CD8-positive, alpha-beta memory T cell (primary cell): Measurements from ENCODE around the gene GRID2. TPM values are rescaled to one million over a fixed set of nuclear protein-coding genes. Genes with fewer than 3 reads are reported as not detected.

Experiments used
- CTCF ChIA-PET: fragments of 350-600 bp; sonication (Branson Sonifier 250); formaldehyde crosslinking; loops from one replicate; lab custom pipeline; 2021; ENCODE audit warnings: antibody characterized with exemption; lab: Charles Lee
- POLR2A ChIA-PET: fragments of 350-600 bp; sonication (Branson Sonifier 250); formaldehyde crosslinking; loops from one replicate; lab custom pipeline; 2021; ENCODE audit warnings: antibody characterized with exemption; lab: Charles Lee
- DNase-seq, 5 donors: peaks; one replicate each; pipeline versions ENCODE4 v3.0.0 to v3.0.0-alpha.2; 2020 to 2022; ENCODE audit warnings: mixed read lengths in 1 of 5
- H3K27ac ChIP-seq: one replicate; pipeline ENCODE4 v1.7.0; 2013; ENCODE audit warnings: low read depth, mild to moderate bottlenecking, low read length, moderate library complexity
- H3K27me3 ChIP-seq: 2 replicates; pipeline ENCODE4 v1.7.0; 2013; ENCODE audit warnings: low read length, mild to moderate bottlenecking; ENCODE audit not compliant: insufficient read depth, poor library complexity, severe bottlenecking
- H3K36me3 ChIP-seq: 2 replicates; pipeline ENCODE4 v1.7.0; 2013; ENCODE audit warnings: mild to moderate bottlenecking, low read length, moderate library complexity; ENCODE audit not compliant: insufficient read depth
- H3K4me1 ChIP-seq: 2 replicates; pipeline ENCODE4 v1.7.0; 2013; ENCODE audit warnings: mild to moderate bottlenecking, low read length, moderate library complexity; ENCODE audit not compliant: insufficient read depth
- H3K4me3 ChIP-seq: 2 replicates; pipeline ENCODE4 v1.7.0; 2013; ENCODE audit warnings: mild to moderate bottlenecking, low read length
- H3K9me3 ChIP-seq: 2 replicates; pipeline ENCODE4 v1.7.0; 2013; ENCODE audit warnings: mild to moderate bottlenecking, low read length
- H3K27ac Mint-ChIP-seq, 8 donors: one replicate each; pipeline ENCODE4 v1.8.0; 2020 to 2021; ENCODE audit warnings: mixed read lengths in 8 of 8, mild to moderate bottlenecking in 6 of 8, inconsistent platforms in 3 of 8, moderate library complexity in 3 of 8
- H3K27me3 Mint-ChIP-seq, 2 donors: one replicate each; pipeline ENCODE4 v1.8.0; 2020 to 2021; ENCODE audit warnings: mixed read lengths in 2 of 2, mild to moderate bottlenecking in 1 of 2, moderate library complexity in 1 of 2
- H3K36me3 Mint-ChIP-seq, 3 donors: one replicate each; pipeline ENCODE4 v1.8.0; 2020 to 2021; ENCODE audit warnings: mixed read lengths in 3 of 3, inconsistent platforms in 1 of 3, mild to moderate bottlenecking in 1 of 3
- H3K4me1 Mint-ChIP-seq, 3 donors: one replicate each; pipeline ENCODE4 v1.8.0; 2020 to 2021; ENCODE audit warnings: mixed read lengths in 3 of 3, inconsistent platforms in 1 of 3, mild to moderate bottlenecking in 1 of 3
- H3K4me3 Mint-ChIP-seq, 7 donors: one replicate each; pipeline ENCODE4 v1.8.0; 2020 to 2021; ENCODE audit warnings: mixed read lengths in 7 of 7, mild to moderate bottlenecking in 6 of 7, moderate library complexity in 4 of 7, inconsistent platforms in 2 of 7
- H3K9me3 Mint-ChIP-seq, 5 donors: one replicate each; pipeline ENCODE4 v1.8.0; 2020 to 2022; ENCODE audit warnings: mixed read lengths in 5 of 5, mild to moderate bottlenecking in 3 of 5, moderate library complexity in 2 of 5, inconsistent platforms in 1 of 5
- polyA plus RNA-seq: library from polyadenylated mRNA; unstranded; fragments of 300-500 nt; fragmentation: Illumina TruSeq; gene quantifications from one replicate; pipeline ENCODE4 v1.2.3, GENCODE V29; 2021
- total RNA-seq, 2 experiments: library from RNA; stranded (reverse); gene quantifications; one replicate each; pipeline ENCODE4 v1.2.3, GENCODE V29; 2021

The GRID2 gene
- total and polyA plus RNA-seq, 3 experiments from 2014 or later, result not detected

DNA sequence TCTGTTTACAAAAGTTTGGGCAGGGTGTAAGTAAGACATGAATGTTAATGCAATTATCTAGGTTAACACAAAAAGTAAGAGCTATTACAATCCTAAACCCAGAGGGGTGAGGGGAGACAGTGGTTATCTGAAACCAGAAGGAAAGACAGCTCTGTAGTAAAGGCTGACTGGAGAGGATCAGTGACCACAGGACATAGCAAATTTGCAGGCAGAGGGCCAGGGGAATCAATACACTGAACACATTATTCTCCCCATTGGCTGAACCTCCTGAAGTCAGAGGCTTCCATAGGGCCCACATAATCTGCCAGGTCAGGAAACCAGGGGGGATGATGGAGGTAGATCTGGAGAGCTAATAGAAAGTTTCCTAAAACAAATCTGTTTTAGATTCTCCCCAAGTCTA is 835.4 kb downstream of the GRID2 start:
- Mint-ChIP-seq H3K9me3 (peaks cover 0 to 12% (median 3%) of the 10 kb centered on the region in 5 donors), H3K4me1 (no peaks in the 10 kb centered on the region), H3K27me3 (no peaks in the 10 kb centered on the region), H3K4me3 (no peak overlapping the region), H3K36me3 (no peaks in the 10 kb centered on the region), H3K27ac (no peak overlapping the region)
- Histone ChIP-seq H3K4me3 (no peak overlapping the region), H3K4me1 (no peaks in the 10 kb centered on the region), H3K36me3 (no peaks in the 10 kb centered on the region), H3K27ac (no peak overlapping the region), H3K9me3 (no peaks in the 10 kb centered on the region), H3K27me3 (no peaks in the 10 kb centered on the region)
- ChIA-PET POLR2A (no interaction called here), CTCF (no interaction called here)
- no peak for DNase-seq

DNA sequence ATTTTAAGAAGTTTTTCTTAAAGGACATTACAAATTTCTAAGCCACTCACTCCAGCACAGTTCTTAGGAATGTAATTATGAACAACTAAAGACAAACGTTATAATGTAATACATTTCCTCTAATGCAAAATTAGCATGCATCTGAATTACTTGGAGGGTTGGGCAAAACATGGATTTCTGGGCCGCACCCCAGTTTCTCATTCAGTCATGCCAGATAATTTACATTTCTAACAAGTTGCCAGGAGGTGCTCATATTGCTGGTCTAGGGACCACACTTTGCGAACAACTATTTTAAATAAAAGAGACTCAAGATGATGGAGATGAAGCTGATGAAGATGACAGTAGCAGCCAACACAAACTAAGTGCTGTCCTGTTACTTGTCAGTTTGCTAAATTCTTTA is 840.1 kb downstream of the GRID2 start:
- H3K27ac ChIP-seq, result no peak overlapping the region
- H3K27ac Mint-ChIP-seq, result no peak overlapping the region
- H3K9me3 ChIP-seq, result no peaks in the 10 kb centered on the region
- H3K4me3 ChIP-seq, result no peak overlapping the region
- no peaks in the 10 kb centered on the region for H3K4me1 Mint-ChIP-seq
- no peak for DNase-seq
- no peaks in the 10 kb centered on the region for H3K36me3 ChIP-seq
- peaks cover 2 to 25% (median 3%) of the 10 kb centered on the region in 5 donors for H3K9me3 Mint-ChIP-seq
- no peaks in the 10 kb centered on the region for H3K36me3 Mint-ChIP-seq
- H3K4me3 Mint-ChIP-seq, result no peak overlapping the region
- no peaks in the 10 kb centered on the region for H3K27me3 Mint-ChIP-seq
- no peaks in the 10 kb centered on the region for H3K27me3 ChIP-seq
- CTCF ChIA-PET, result no interaction called here
- POLR2A ChIA-PET, result no interaction called here
- no peaks in the 10 kb centered on the region for H3K4me1 ChIP-seq

DNA sequence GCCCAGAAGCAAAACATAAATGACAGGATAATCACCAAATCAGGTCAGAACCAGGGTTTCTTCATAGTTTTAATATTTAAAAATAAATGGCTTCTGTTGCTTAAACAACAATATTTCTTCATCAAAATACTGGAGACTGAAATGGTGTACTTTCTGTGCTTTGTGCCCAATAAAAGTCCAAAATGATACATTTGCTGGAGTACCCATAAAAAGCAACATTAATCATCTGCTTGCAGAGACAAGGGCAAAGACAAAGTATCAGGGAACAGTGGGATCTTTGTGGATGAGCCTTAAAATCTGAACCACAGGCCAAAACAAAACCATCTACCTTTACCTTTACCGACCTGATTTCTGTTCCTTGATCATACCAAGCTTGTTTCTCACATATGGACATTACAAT is 840.9 kb downstream of the GRID2 start:
- Histone ChIP-seq H3K9me3 (no peaks in the 10 kb centered on the region), H3K36me3 (no peaks in the 10 kb centered on the region), H3K4me3 (no peak overlapping the region), H3K27ac (no peak overlapping the region), H3K4me1 (no peaks in the 10 kb centered on the region), H3K27me3 (no peaks in the 10 kb centered on the region)
- ChIA-PET CTCF (no interaction called here), POLR2A (no interaction called here)
- H3K36me3 Mint-ChIP-seq, result no peaks in the 10 kb centered on the region
- H3K27me3 Mint-ChIP-seq, result no peaks in the 10 kb centered on the region
- no peaks in the 10 kb centered on the region for H3K4me1 Mint-ChIP-seq
- H3K4me3 Mint-ChIP-seq, result no peak overlapping the region
- peaks cover 2 to 24% (median 3%) of the 10 kb centered on the region in 5 donors for H3K9me3 Mint-ChIP-seq
- no peak overlapping the region for H3K27ac Mint-ChIP-seq
- no peak for DNase-seq

DNA sequence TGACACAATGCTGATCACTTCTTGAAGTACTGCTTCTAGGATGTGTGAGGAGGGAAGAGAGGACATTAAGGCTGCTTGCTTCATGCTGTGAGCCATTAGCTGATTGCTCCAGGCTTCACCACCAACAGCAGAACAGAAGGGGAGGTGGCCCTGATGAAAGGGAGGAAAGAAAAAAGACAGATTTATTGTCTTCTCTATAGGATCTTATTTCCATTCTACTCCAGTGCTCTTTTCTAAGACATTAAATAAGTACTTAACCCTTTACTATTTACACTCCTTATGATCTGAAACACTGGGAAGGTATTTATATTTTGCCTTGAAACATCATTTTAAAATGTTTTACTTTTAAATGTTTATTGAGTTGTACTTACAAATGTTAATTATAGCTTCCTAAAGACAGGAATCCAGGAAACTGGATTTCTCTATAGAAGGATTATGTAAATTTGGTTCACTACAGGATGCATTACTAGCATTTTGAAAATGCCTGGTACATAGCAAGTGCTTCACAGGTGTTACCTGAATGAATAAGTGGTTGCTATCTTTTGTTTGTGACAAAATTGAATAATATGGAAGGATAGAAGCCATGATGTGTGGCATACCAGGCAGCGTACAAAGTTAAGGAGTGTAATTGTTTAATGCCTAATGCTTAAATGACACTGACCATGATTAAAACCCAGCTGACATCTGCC is 843.9 kb downstream of the GRID2 start:
- Mint-ChIP-seq H3K36me3 (no peaks in the 10 kb centered on the region), H3K9me3 (peaks cover 3 to 20% (median 5%) of the 10 kb centered on the region in 5 donors)
- CTCF ChIA-PET, result no interaction called here

DNA sequence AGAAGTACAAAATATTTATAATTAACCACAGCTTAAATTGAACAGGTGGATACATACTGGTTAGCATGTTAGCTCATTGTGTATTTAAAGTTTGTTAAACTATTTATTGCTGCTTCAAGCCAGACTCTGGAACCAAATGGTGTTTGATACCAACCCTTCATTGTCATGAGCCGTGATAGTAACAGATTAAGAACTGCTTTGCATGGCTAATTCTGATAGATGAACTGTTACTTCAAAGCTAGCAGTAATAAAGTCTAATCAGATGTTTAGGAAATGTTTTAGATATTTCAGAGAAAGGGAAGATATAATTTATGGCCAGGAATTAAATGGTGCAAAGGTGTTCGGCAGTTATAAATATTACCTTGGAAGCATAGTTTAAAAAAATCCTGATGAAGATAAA is 848.7 kb downstream of the GRID2 start:
- DNase-seq, result no peak
- Mint-ChIP-seq H3K4me3 (no peak overlapping the region), H3K36me3 (no peaks in the 10 kb centered on the region), H3K4me1 (no peaks in the 10 kb centered on the region), H3K9me3 (peaks cover 2 to 20% (median 4%) of the 10 kb centered on the region in 5 donors), H3K27me3 (no peaks in the 10 kb centered on the region), H3K27ac (no peak overlapping the region)
- Histone ChIP-seq H3K36me3 (no peaks in the 10 kb centered on the region), H3K27ac (no peak overlapping the region), H3K4me3 (no peak overlapping the region), H3K9me3 (no peaks in the 10 kb centered on the region), H3K4me1 (no peaks in the 10 kb centered on the region), H3K27me3 (no peaks in the 10 kb centered on the region)
- ChIA-PET POLR2A (no interaction called here), CTCF (no interaction called here)

More for the DNA sequence above, 843.9 kb downstream of the GRID2 start:
- no peaks in the 10 kb centered on the region for H3K9me3 ChIP-seq
- H3K4me3 Mint-ChIP-seq, result no peak overlapping the region
- H3K27ac ChIP-seq, result no peak overlapping the region
- H3K27me3 ChIP-seq, result no peaks in the 10 kb centered on the region
- H3K27ac Mint-ChIP-seq, result no peak overlapping the region
- POLR2A ChIA-PET, result no interaction called here
- H3K36me3 ChIP-seq, result no peaks in the 10 kb centered on the region
- no peak overlapping the region for H3K4me3 ChIP-seq
- no peak for DNase-seq
- H3K4me1 Mint-ChIP-seq, result no peaks in the 10 kb centered on the region
- H3K27me3 Mint-ChIP-seq, result no peaks in the 10 kb centered on the region
- no peaks in the 10 kb centered on the region for H3K4me1 ChIP-seq

DNA sequence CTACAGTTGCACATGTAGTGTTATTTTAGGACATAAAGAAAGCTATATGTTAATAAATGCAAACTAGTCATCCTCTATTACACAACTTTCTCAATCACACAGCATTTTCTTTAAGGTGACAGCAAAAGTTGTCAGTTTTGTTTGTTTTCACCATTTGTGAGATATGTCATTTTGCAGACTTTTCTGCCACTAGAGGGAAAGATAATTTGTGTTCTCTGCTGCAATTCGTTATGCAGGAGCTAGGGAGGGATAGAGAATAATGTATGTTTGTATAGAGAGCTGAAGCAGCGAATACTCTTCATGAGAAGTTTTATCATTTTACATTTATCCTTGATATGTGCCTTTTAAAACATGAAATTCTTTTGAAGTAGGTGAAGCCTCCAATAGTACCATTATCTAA is 854.2 kb downstream of the GRID2 start:
- no peak for DNase-seq
- H3K27me3 ChIP-seq, result no peaks in the 10 kb centered on the region
- H3K36me3 ChIP-seq, result no peaks in the 10 kb centered on the region
- no peak overlapping the region for H3K27ac Mint-ChIP-seq
- CTCF ChIA-PET, result no interaction called here
- H3K4me3 Mint-ChIP-seq, result no peak overlapping the region
- POLR2A ChIA-PET, result no interaction called here
- H3K4me3 ChIP-seq, result no peak overlapping the region
- H3K27ac ChIP-seq, result no peak overlapping the region
- no peaks in the 10 kb centered on the region for H3K27me3 Mint-ChIP-seq
- H3K4me1 Mint-ChIP-seq, result no peaks in the 10 kb centered on the region
- peaks cover 0 to 21% (median 4%) of the 10 kb centered on the region in 5 donors for H3K9me3 Mint-ChIP-seq
- H3K4me1 ChIP-seq, result no peaks in the 10 kb centered on the region
- H3K36me3 Mint-ChIP-seq, result no peaks in the 10 kb centered on the region
- no peaks in the 10 kb centered on the region for H3K9me3 ChIP-seq

DNA sequence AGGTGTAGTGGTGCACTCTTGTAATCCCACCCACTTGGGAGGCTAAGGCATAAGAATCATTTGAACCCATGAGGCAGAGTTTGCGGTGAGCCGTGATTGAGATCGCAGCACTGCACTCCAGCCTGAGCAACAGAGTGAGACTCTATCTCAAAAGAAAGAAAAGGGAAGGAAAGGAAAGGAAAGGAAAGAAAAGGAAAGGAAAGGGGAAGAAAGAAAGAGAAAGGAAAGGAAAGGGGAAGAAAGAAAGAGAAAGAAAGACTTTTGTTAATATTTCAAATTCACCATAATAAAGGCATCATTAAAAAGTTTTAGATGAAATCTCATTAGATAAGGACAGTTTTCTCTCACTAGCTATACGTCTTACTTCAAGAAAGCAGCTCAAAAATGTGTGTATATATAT is 864.3 kb downstream of the GRID2 start:
- Histone ChIP-seq H3K4me1 (no peaks in the 10 kb centered on the region), H3K36me3 (no peaks in the 10 kb centered on the region), H3K9me3 (no peaks in the 10 kb centered on the region), H3K4me3 (no peak overlapping the region), H3K27ac (no peak overlapping the region), H3K27me3 (no peaks in the 10 kb centered on the region)
- Mint-ChIP-seq H3K27ac (no peak overlapping the region), H3K36me3 (no peaks in the 10 kb centered on the region), H3K4me3 (no peak overlapping the region), H3K9me3 (peaks cover 0 to 20% (median 5%) of the 10 kb centered on the region in 5 donors), H3K27me3 (no peaks in the 10 kb centered on the region), H3K4me1 (no peaks in the 10 kb centered on the region)
- no peak for DNase-seq
- CTCF ChIA-PET, result no interaction called here
- POLR2A ChIA-PET, result no interaction called here

DNA sequence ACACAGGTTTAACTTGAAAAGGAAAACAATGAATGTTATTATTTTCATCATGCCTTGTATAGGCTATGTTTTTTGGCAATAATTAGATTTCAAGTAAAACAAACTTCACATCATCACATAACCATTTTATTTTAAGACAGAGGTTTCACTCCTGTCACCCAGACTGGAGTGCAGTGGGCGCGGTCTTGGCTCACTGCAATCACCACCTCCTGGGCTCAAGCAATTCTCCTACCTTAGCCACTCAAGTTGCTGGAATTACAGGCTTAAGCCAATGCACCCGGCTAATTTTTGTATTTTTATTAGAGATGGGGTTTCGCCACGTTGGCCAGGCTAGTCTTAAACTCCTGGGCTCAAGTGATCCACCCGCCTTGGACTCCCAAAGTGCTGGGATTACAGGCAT is 866.2 kb downstream of the GRID2 start:
- peaks cover 0 to 28% (median 5%) of the 10 kb centered on the region in 5 donors for H3K9me3 Mint-ChIP-seq
- H3K4me3 ChIP-seq, result no peak overlapping the region
- H3K27me3 ChIP-seq, result no peaks in the 10 kb centered on the region
- ChIA-PET POLR2A (no interaction called here), CTCF (no interaction called here)
- no peaks in the 10 kb centered on the region for H3K36me3 ChIP-seq
- no peaks in the 10 kb centered on the region for H3K27me3 Mint-ChIP-seq
- H3K4me3 Mint-ChIP-seq, result no peak overlapping the region
- no peak overlapping the region for H3K27ac Mint-ChIP-seq
- DNase-seq, result no peak
- H3K4me1 ChIP-seq, result no peaks in the 10 kb centered on the region
- no peaks in the 10 kb centered on the region for H3K36me3 Mint-ChIP-seq
- H3K9me3 ChIP-seq, result no peaks in the 10 kb centered on the region
- H3K27ac ChIP-seq, result no peak overlapping the region
- no peaks in the 10 kb centered on the region for H3K4me1 Mint-ChIP-seq
